GM19372 (cell line): ENCODE data around the gene ADGRL2.

Experiments used
- ATAC-seq: cut with Tn5 transposase; IDR thresholded peaks from one replicate; pipeline ENCODE4 v1.9.1; 2021; ENCODE audit warnings: mild to moderate bottlenecking, low read depth, moderate library complexity; ENCODE audit not compliant: unreplicated experiment

The ADGRL2 gene

GRCh38 chr1:81894867-81895266 lies 94.1 kb downstream of the ADGRL2 start:
- no peak for ATAC-seq

- ATAC-seq = no peak
These were observed 98.6 kb downstream of the ADGRL2 start for GRCh38 chr1:81899214-81899821.

GRCh38 chr1:81907575-81907974 lies 106.8 kb downstream of the ADGRL2 start:
- ATAC-seq = no peak

GRCh38 chr1:81912383-81912782 lies 111.6 kb downstream of the ADGRL2 start:
- ATAC-seq = no peak

GRCh38 chr1:81915937-81916336 lies 115.2 kb downstream of the ADGRL2 start:
- no peak for ATAC-seq

- ATAC-seq = no peak
These were observed 119.6 kb downstream of the ADGRL2 start for GRCh38 chr1:81920245-81920740.

- ATAC-seq = no peak
These were observed 120.2 kb downstream of the ADGRL2 start for GRCh38 chr1:81920886-81921285.

- ATAC-seq = no peak
These were observed 120.6 kb downstream of the ADGRL2 start for GRCh38 chr1:81921344-81921743.

GRCh38 chr1:81921851-81922462 lies 121.2 kb downstream of the ADGRL2 start:
- no peak for ATAC-seq

- no peak for ATAC-seq
These were observed 122.2 kb downstream of the ADGRL2 start for GRCh38 chr1:81922955-81923354.

- ATAC-seq = no peak
These were observed 128.4 kb downstream of the ADGRL2 start for GRCh38 chr1:81929106-81929505.

GRCh38 chr1:81936853-81937252 lies 136.1 kb downstream of the ADGRL2 start:
- ATAC-seq = no peak

GRCh38 chr1:81937791-81938450 lies 137.2 kb downstream of the ADGRL2 start:
- ATAC-seq = no peak

GRCh38 chr1:81948495-81948894 lies 147.8 kb downstream of the ADGRL2 start:
- ATAC-seq = no peak

GRCh38 chr1:81949421-81949820 lies 148.7 kb downstream of the ADGRL2 start:
- no peak for ATAC-seq

- ATAC-seq = no peak
These were observed 149.3 kb downstream of the ADGRL2 start for GRCh38 chr1:81950037-81950436.

GRCh38 chr1:81950591-81951244 lies 150.0 kb downstream of the ADGRL2 start:
- ATAC-seq = no peak

- ATAC-seq = no peak
These were observed 153.8 kb downstream of the ADGRL2 start for GRCh38 chr1:81954534-81955020.

GRCh38 chr1:81967951-81968350 lies 167.2 kb downstream of the ADGRL2 start:
- ATAC-seq = no peak

- ATAC-seq = no peak
These were observed 169.7 kb downstream of the ADGRL2 start for GRCh38 chr1:81970416-81970815.

GRCh38 chr1:81974222-81974841 lies 173.6 kb downstream of the ADGRL2 start:
- ATAC-seq = no peak
